Activated gamma-delta T cell treated with Interleukin-2 at 50 U/mL for 16 hours (primary cell): ENCODE measurements around the gene AGTR1.
"Not testable (repeated sequence)": the region's sequence is repeated elsewhere in the genome, so short reads cannot be mapped to it uniquely, and the experiment has no call there.

Experiments used
- DNase-seq: peaks from one replicate; pipeline ENCODE4 v3.0.0-alpha.2; 2020

Gene AGTR1

DNA sequence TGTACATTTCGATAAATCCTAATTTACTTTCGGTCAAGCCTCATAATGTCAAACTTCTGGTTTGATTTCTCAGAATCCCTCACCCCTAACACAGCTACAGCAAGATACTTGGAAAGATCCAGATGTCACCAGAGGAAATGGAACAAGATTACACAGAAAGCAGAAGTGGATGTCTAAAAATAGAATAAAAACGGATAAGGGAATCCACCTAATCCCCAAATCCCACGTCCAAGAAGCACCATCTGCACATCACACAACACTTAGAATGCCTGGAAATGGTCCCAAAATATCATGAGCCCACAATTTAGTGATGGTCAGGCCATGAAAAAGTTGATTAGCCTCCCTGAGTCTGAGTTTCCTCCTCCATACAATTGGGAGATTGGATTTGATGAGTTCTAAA is 61.7 kb downstream of the AGTR1 start:
- no peak for DNase-seq

DNA sequence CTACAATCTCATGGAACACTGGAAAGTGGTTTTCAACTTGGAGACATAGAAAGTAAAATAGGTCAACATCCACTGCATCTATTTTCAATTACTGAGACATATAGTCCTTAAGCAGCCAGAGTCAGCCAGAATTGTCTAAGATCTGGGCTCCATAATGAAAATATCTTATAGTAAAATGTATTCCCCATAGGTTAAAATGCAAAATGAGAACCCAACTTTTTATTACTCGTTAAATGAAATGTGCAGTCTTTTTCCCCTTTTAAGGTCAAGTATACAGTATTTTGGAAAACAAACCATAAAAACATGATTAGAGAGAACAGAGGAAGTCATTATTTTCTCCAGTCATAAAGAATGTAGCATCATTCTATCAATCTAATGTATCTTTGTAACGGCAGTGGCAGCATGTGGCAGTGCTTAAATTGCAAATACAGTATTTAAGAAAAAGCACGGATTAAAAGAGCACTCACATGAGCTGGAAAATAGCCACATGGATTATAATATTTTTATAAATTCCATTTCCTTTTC is 65.5 kb downstream of the AGTR1 start:
- no peak for DNase-seq

DNA sequence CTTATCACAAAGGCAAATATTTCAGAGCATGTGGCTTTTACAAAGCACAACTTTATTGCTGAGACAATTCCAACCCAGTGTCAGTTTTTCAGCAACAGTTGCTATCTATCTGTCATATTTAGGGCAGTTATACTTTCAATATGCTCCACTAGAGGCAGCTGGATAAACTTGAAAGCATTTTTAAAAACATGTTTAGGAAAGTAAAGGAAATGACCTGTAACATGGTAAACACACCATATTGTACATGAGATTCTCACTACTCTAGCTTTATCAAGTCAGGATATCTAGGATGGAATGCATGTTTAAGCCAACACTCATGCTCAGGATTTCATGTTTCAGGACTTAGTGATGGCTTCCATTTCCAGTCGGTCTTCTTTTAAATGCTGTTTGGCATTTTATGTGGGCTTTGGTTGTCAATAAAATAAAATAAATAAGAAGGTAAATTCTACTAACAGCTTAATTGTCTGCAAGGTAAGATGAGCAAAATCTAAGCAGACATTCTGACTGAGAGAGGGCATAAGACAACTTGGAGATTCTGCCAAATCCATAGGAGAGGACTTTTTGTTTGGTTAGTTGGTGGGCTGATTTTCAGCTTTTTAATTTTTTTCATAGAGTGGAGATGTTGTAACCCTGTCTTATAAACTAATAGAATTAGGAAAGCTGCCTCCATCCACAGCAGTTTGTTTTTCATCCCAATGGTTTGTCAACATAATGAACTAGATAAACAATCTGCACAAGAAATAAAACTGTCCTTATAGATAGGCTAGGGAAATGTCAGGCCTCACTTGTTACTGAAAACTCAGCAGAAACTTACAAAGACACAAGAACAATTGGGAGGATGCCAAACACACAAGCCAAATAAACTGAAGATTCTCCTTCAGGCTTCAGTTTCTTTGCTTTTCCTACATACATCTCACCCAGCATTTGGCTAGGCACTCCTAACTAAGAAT is 66.6 kb downstream of the AGTR1 start:
- no peak for DNase-seq

DNA sequence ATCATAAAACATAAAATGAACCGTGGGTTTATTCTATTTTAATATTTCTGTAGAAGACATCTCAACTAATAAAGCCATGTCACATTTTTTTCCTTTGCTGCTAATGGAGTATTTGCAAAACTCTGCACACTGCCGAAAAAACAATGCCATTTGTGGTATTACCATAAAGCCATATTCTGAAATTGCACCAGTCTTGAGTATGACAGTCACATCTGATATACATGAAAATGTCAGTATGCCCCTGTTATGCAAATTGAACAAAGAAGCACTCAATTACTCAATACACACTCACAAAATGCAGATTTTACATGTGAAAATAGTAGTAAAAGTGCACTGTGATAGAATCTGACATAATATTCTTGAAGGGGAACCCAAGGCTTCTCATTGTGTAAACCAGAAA is 74.7 kb downstream of the AGTR1 start:
- DNase-seq = no peak

DNA sequence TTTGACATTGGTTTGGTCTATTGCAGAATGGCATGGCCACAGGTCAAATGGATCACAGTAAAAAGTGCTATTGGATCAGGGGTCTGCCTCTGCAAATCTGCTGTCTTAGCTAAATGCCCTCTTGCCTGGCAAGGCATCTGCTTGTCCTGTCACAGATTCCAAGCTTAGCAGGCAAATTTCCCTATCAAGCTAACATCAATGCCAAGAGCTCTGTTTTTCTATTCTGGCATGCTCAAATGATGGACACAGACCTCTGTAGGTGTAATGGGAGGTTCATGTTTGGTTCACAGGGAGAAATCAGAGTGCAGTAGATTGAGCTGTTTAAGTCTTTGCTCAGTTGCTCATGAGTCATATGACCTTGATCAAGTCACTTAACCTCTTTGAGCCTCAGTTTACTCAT is 75.1 kb downstream of the AGTR1 start:
- no peak for DNase-seq

DNA sequence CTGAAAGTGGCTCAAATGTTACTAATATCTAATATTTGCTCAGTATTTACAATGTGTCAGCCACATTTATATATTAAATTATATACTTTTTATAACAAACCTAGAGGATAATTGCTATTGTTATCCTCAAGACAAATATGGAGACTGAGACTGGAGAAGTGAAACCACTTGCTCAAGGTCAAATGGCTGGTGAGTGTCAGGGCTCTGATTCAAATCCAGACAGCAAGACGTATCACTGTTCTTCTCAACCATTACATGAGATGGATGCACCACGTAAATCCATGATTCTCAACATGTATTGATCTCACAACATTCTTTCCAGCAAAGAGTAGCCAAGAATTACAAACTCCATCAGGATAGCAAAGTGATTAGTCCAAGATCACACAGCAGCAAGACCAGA is 76.1 kb downstream of the AGTR1 start:
- no peak for DNase-seq

GRCh38 chr3:148778926-148779325 is 81.2 kb downstream of the AGTR1 start:
- no peak for DNase-seq

DNA sequence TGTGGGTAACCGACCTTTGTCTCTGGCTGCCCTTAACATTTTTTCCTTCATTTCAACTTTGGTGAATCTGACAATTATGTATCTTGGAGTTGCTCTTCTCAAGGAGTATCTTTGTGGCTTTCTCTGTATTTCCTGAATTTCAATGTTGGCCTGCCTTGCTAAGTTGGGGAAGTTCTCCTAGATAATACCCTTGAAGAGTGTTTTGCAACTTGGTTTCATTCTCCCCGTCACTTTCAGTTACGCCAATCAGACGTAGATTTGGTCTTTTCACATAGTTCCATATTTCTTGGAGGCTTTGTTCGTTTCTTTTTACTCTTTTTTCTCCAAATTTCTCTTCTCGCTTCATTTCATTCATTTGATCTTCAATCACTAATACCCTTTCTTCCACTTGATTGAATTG is 87.3 kb downstream of the AGTR1 start:
- DNase-seq = not testable (repeated sequence)

GRCh38 chr3:148786159-148786558 is 88.5 kb downstream of the AGTR1 start:
- DNase-seq = not testable (repeated sequence)

DNA sequence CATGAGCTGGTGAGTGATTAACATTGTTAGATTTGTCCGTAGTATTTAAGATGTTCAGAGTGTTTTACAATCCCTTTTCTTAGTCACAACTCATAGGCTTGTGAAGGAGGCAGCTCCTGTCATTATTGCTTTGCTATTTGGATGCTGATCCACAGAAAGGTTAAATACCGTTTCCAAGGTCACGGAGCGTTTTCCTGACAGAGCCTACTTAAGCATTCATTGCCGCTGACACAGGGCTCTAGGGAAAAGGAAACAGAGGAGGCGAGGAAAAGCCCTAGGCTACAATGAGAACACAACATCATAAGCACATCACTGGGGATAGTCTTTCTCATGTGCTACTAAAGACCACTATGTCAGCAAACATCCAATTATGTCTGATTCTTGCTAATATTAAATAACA is 91.4 kb downstream of the AGTR1 start:
- no peak for DNase-seq

- no peak for DNase-seq
These were observed 92.2 kb downstream of the AGTR1 start for GRCh38 chr3:148789906-148790305.

DNA sequence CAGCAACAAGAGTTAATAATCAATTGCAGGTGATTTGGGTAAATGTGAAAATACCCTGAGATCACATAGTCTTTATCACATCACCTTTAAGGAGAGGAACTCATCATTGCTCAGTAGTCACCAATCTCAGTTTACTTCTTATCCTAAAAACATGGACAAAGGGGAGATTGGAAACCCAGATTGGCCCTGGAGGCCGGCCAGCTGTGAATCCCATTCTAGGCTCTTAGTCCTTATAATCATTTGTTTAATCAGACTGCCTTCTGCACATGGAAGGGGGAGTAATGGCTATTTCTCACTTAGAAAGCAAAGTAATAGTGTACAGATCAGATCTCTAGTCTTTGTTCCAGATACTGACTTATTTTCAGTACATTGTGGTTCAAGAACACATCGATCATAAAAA is 92.7 kb downstream of the AGTR1 start:
- DNase-seq = no peak

DNA sequence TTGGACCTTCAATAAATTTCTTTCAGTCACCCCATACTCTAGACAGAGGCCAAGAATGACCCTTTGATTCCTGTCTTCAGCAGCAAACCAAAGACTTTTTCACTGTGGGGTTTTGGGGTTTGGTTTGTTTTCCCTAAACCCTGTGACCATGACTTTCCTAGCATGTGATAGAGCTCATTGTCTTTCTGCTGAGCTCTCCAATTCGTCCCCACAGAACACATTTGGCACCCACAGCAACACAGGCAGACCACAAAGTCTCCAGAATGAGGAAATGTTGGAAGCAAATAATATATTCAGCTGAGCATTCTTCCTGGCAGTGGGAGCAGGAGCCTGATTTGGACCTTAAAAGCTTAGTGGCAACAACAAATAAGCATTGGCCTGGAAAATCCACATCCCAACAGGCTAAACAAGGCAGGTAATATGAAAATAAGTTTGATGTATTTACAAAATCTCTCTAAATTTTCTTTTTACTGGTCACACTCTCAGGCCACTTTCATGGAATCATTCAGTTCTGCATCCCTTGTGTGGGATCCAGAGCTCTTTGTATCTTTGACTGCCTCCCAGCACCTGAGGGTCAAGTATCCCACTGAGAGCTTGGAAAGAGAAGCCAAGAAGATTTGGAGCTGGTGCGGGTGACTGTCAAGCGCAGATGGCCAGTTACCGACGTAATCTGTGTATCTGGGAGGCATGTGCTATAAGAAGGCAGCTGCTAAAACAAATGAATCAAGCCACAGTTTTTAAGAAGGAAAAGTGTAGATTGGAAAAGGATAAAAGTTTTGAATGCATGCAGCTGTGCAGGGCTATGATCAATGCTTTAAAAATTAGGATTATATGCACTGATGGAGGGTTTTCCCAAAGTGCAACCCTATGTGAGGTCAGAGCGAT is 93.4 kb downstream of the AGTR1 start:
- no peak for DNase-seq

GRCh38 chr3:148791920-148792319 is 94.2 kb downstream of the AGTR1 start:
- no peak for DNase-seq

DNA sequence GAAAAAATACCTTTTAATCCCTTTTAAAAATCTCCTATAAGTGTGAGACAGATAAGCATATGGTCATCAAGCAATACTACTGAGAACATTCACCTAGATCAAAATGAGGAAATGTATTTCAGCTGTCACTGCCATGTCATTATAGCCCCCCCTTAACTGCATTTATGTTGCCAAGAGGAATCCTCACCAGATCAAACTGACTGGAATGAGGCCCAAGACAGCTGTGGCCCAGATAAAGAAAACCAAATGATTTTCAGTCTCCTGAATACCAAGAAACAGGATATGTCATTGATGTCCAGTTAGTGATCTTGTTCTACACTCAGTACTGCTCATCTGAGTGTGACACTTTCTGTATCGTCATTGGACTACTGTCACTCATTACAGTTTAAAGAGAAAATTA is 94.8 kb downstream of the AGTR1 start:
- DNase-seq = no peak
